ENCODE data around the gene TUSC2. TPM values are rescaled to one million over a fixed set of nuclear protein-coding genes. Genes with fewer than 3 reads are reported as not detected.

TUSC2 gene
- total and polyA plus RNA-seq, 7 experiments from 2014 or later = 16.8 to 45.5 (median 21.8) TPM

DNA sequence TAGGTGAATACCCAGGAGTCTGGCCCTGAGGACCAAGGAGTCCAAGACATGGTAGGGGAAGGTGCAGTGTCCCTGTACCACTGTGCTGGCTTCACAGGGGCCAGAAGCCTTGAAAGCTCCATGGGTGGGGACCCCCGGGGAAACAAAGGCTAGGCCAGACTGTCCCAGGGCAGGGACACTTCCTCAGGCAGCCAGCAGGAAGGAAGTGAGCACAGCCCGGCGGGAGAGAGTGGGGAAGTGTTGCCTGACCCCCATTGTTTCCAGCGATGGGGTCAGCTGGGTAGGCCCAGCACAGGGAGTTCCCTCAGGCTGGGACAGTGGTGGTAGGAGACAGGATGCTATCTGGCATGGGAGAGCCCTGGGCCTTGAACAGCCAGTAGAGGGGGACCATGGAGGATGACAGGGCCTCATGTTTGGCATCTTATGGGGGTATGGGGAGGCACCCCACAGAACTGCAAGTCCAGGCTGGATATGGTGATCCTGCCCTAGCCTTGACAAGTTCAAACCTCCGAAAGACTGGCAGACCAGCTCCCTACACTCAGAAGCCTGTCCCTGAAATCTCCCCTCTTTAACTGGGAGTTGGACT lies 4.3 kb downstream of the TUSC2 start:
- Mint-ChIP-seq H3K27ac (peak overlapping the region in 5 of 9 donors; percentile 34 to 78 (median 51)), H3K4me1 (peaks cover 17 to 53% (median 45%) of the 10 kb centered on the region in 7 donors), H3K27me3 (no peaks in the 10 kb centered on the region), H3K4me3 (peak overlapping the region in 1 of 10 donors; percentile 40), H3K9me3 (no peaks in the 10 kb centered on the region), H3K36me3 (peaks cover 0 to 4% (median 0%) of the 10 kb centered on the region in 5 donors)
- peaks cover 21 to 23% of the 10 kb centered on the region in 2 donors for H3K4me1 ChIP-seq (ENCODE audit: control insufficient read depth in 2 of 2, insufficient read depth in 2 of 2, low read length in 2 of 2)
- ChIA-PET POLR2A (interaction anchor here (0.6 to 34.0 kb wide), 6 partner anchors 11 to 383 kb away, joined by 3 to 656 read pairs (median 18); partner anchors contain the start of genes CYB561D2, HYAL3, NAA80 and NPRL2), CTCF (interaction anchor here (0.6 to 2.7 kb wide), 8 partner anchors 10 to 232 kb away, joined by 3 to 13 read pairs (median 4); partner anchors contain the start of genes HYAL3 and NAA80)
- intact Hi-C loops (cut with micrococcal nuclease) = loop anchor here (1.0 to 2.0 kb wide), 2 partner anchors 49 to 97 kb away; no protein-coding TSS in a partner anchor
- no peak overlapping the region for H3K4me3 ChIP-seq (ENCODE audit: low read length)
- no peak overlapping the region for H3K27ac ChIP-seq (ENCODE audit: low read depth, low read length)
- H3K36me3 ChIP-seq (ENCODE audit: control insufficient read depth in 2 of 3, insufficient read depth in 3 of 3, low read length in 3 of 3) = peaks cover 0 to 18% (median 0%) of the 10 kb centered on the region in 3 experiments
- H3K9me3 ChIP-seq (ENCODE audit: control insufficient read depth in 2 of 3, low read length in 3 of 3) = no peaks in the 10 kb centered on the region
- DNase-seq (no peak), ATAC-seq (no peak)
- no peaks in the 10 kb centered on the region for H3K27me3 ChIP-seq (ENCODE audit: control insufficient read depth in 2 of 2, insufficient read depth in 2 of 2, low read length in 2 of 2)

DNA sequence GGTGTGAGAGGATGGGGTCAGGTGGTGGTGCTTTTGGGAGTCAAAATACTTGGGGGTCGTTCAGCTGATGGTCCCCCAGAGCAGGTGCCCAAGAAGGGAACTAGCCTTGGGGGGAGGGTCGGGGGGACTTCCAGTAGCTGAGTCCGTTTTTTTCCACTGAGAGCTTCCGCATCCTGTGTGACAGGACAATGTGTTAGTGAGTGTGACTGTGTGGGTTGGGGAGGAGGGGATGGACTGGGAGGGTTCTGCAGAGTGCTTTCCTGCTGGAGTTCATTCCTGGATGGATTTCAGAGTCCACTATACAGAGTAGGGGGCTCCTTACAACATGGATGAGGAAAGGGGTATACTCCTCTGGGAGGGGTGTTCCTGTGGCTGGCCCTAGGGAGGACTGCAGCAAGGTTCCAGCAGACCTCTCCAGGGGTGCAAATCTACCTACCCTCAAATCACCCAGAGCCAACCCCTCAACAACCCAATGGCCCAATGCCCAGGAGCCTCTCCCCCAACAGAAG lies 4.9 kb downstream of the TUSC2 start:
- POLR2A ChIA-PET = interaction anchor here (1.3 to 34.0 kb wide), 3 partner anchors 12 to 33 kb away, joined by 3 to 656 read pairs (median 27); partner anchors contain the start of genes CYB561D2, NPRL2, TMEM115 and ZMYND10
- ATAC-seq (no peak), DNase-seq (no peak)
- Histone ChIP-seq H3K36me3 (ENCODE audit: control insufficient read depth in 2 of 3, insufficient read depth in 3 of 3, low read length in 3 of 3) (peaks cover 0 to 18% (median 0%) of the 10 kb centered on the region in 3 experiments), H3K4me3 (ENCODE audit: low read length) (no peak overlapping the region), H3K27me3 (ENCODE audit: control insufficient read depth in 2 of 2, insufficient read depth in 2 of 2, low read length in 2 of 2) (no peaks in the 10 kb centered on the region), H3K27ac (ENCODE audit: low read depth, low read length) (no peak overlapping the region), H3K4me1 (ENCODE audit: control insufficient read depth in 2 of 2, insufficient read depth in 2 of 2, low read length in 2 of 2) (peaks cover 16 to 23% of the 10 kb centered on the region in 2 donors), H3K9me3 (ENCODE audit: control insufficient read depth in 2 of 3, low read length in 3 of 3) (no peaks in the 10 kb centered on the region)
- H3K27ac Mint-ChIP-seq = peak overlapping the region in 8 of 9 donors; percentile 12 to 81 (median 52)
- H3K27me3 Mint-ChIP-seq = no peaks in the 10 kb centered on the region
- peaks cover 17 to 52% (median 43%) of the 10 kb centered on the region in 7 donors for H3K4me1 Mint-ChIP-seq
- CTCF ChIA-PET = interaction anchor here (0.6 to 2.7 kb wide), 5 partner anchors 14 to 231 kb away, joined by 3 to 13 read pairs (median 3); partner anchors contain the start of genes HYAL3, IFRD2 and NAA80
- peak overlapping the region in 6 of 10 donors; percentile 15 to 48 (median 31) for H3K4me3 Mint-ChIP-seq
- H3K9me3 Mint-ChIP-seq = no peaks in the 10 kb centered on the region
- intact Hi-C loops (cut with micrococcal nuclease) = no loop called here
- peaks cover 0 to 4% (median 0%) of the 10 kb centered on the region in 5 donors for H3K36me3 Mint-ChIP-seq

DNA sequence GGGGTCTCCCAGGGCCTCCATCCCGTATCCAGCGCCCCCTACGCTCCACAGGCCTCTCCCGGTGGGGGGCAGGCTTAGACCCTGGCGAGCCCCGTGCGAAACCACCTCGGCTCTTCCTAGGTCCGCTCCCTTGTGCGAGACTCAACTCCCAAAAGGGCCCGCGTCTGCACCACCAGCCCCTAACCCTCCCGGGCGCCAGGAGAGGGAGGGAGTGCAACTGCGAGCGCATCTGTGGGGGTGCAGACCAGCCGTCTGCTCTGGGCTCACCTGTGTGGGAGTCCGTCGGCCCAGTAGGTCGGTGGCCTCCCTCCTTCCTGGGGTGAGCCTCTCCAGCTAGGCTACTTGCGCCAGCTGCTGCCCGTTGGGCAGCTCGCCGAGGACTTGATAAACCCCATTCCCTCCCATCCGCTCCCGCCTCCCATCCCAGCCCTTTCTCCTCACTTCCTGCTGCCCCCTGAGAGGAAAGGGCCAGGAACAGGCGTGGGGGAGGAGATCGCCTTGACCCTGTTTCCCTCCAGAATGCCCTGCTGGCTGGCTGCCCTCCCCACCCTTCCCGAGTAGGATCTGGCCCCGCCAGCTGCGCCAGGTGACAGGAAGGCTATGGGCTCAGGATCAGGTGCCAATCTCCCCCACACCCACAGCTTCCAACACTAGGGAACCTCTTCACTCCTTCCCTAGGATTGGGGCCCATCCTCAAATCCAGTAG lies 5.5 kb downstream of the TUSC2 start, which contains the start of gene HYAL2:
Gene HYAL2 (minus strand): TSS at position 360 of the 706 bp plus-strand sequence. CDS start 2,256 bp downstream, outside the sequence.
- ATAC-seq (no peak), DNase-seq (no peak)
- Mint-ChIP-seq H3K27me3 (no peaks in the 10 kb centered on the region), H3K36me3 (peaks cover 0 to 4% (median 0%) of the 10 kb centered on the region in 5 donors), H3K4me1 (peaks cover 17 to 49% (median 39%) of the 10 kb centered on the region in 7 donors), H3K27ac (peak within 1 kb of the TSS; percentile 40 to 96 (median 93)), H3K4me3 (peak within 1 kb of the TSS; percentile 74 to 90 (median 82)), H3K9me3 (no peaks in the 10 kb centered on the region)
- intact Hi-C loops (cut with micrococcal nuclease) = no loop called here
- Histone ChIP-seq H3K36me3 (ENCODE audit: control insufficient read depth in 2 of 3, insufficient read depth in 3 of 3, low read length in 3 of 3) (peaks cover 0 to 14% (median 0%) of the 10 kb centered on the region in 3 experiments), H3K27me3 (ENCODE audit: control insufficient read depth in 2 of 2, insufficient read depth in 2 of 2, low read length in 2 of 2) (no peaks in the 10 kb centered on the region), H3K27ac (ENCODE audit: low read depth, low read length) (peak within 1 kb of the TSS; percentile 95), H3K4me3 (ENCODE audit: low read length) (peak within 1 kb of the TSS; percentile 97), H3K4me1 (ENCODE audit: control insufficient read depth in 2 of 2, insufficient read depth in 2 of 2, low read length in 2 of 2) (peaks cover 15 to 23% of the 10 kb centered on the region in 2 donors), H3K9me3 (ENCODE audit: control insufficient read depth in 2 of 3, low read length in 3 of 3) (no peaks in the 10 kb centered on the region)
- ChIA-PET POLR2A (interaction anchor here (1.3 to 34.0 kb wide), 3 partner anchors 14 to 34 kb away, joined by 5 to 656 read pairs (median 27); partner anchors contain the start of genes CYB561D2, NPRL2, RASSF1 and TMEM115), CTCF (interaction anchor here (0.6 to 2.7 kb wide), 4 partner anchors 14 to 30 kb away, joined by 3 to 13 read pairs (median 3); partner anchors contain the start of genes HYAL3, IFRD2 and NAA80)

DNA sequence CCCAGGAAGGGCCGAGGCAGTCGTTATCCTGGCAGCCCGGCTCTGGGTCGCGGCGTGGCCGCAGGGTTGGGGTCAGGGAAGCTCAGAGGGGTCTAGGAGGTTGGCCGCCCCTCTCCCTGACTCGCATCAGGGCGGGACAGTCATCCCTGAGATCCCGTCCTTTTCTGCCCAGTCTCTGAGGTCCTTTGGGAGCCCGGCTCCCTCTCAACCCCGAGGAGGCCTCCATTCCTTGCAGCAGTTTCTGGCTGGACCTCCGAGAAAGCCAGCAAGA lies 6.0 kb downstream of the TUSC2 start:
- H3K4me3 Mint-ChIP-seq = peak overlapping the region in 7 of 10 donors; percentile 35 to 90 (median 81)
- H3K27ac Mint-ChIP-seq = peak overlapping the region in 2 of 9 donors; percentile 91 to 93
- POLR2A ChIA-PET = interaction anchor here (1.3 to 34.0 kb wide), 4 partner anchors 15 to 34 kb away, joined by 5 to 656 read pairs (median 20); partner anchors contain the start of genes CYB561D2, HYAL3, NAA80 and NPRL2

DNA sequence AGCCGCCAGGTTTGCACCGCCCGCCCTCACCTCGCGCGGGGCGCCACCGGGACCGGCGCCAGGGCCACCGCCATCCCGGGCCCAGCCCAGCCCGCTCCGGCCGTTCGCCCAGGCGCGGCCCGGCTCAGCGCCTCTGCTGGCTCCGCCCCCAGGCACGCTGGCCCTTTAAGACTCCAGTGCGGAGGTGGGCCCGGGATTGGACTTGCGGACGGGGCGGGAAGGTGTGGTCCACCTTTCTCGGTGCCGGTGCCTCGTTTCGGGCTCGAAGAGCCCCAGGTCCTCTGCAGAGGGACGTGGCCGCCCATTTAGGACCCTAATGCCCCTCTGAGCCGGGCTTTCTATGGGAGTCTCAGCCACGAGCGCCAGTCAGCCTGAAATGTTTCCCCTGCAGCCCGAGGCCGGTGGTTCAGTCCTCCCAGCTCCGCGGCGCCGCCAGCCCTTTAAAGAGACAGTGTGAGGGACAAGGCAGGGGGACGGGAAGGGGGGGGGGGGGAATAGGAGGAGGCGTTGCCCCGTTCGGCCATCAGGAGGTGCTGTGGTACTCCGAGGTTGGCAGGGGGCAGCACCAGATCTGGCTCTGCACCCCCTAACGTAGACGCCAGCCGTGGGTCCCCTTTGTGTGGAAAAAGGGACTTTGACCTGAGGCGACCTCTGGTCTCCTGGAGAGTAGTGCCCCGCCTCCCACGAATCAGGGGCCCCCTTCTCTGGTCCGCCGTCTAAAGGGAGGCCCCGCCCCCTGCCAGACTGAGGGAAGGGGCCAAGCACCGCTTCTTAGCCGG lies 6.5 kb downstream of the TUSC2 start:
- no peaks in the 10 kb centered on the region for H3K9me3 ChIP-seq (ENCODE audit: control insufficient read depth in 2 of 3, low read length in 3 of 3)
- Mint-ChIP-seq H3K9me3 (no peaks in the 10 kb centered on the region), H3K4me1 (peaks cover 21 to 45% (median 36%) of the 10 kb centered on the region in 7 donors), H3K27ac (peak overlapping the region; percentile 40 to 96 (median 93)), H3K27me3 (no peaks in the 10 kb centered on the region), H3K4me3 (peak overlapping the region; percentile 74 to 90 (median 82)), H3K36me3 (peaks cover 0 to 7% (median 0%) of the 10 kb centered on the region in 5 donors)
- ATAC-seq (peak; percentile 83), DNase-seq (peak; percentile 67 to 90 (median 83))
- CTCF ChIA-PET = interaction anchor here (0.7 to 1.2 kb wide), 3 partner anchors 16 to 43 kb away, joined by 3 to 4 read pairs (median 3); partner anchors contain the start of genes HYAL3 and NAA80
- no peaks in the 10 kb centered on the region for H3K27me3 ChIP-seq (ENCODE audit: control insufficient read depth in 2 of 2, insufficient read depth in 2 of 2, low read length in 2 of 2)
- peak overlapping the region; percentile 95 for H3K27ac ChIP-seq (ENCODE audit: low read depth, low read length)
- H3K4me1 ChIP-seq (ENCODE audit: control insufficient read depth in 2 of 2, insufficient read depth in 2 of 2, low read length in 2 of 2) = peaks cover 12 to 21% of the 10 kb centered on the region in 2 donors
- peaks cover 0 to 14% (median 0%) of the 10 kb centered on the region in 3 experiments for H3K36me3 ChIP-seq (ENCODE audit: control insufficient read depth in 2 of 3, insufficient read depth in 3 of 3, low read length in 3 of 3)
- peak overlapping the region; percentile 97 for H3K4me3 ChIP-seq (ENCODE audit: low read length)
- POLR2A ChIA-PET = interaction anchor here (1.3 to 34.0 kb wide), 4 partner anchors 15 to 35 kb away, joined by 5 to 656 read pairs (median 20); partner anchors contain the start of genes CYB561D2, HYAL3, NAA80 and NPRL2
- intact Hi-C loops (cut with micrococcal nuclease) = loop anchor here (1.0 to 2.0 kb wide), 10 partner anchors 15 to 648 kb away; partner anchors contain the start of genes HYAL3 (in 2 of the 2), NAA80 (in 2 of the 2), CYB561D2 (in 1 of the 2) and IFRD2 (in 1 of the 2)

More for the DNA sequence above, 6.0 kb downstream of the TUSC2 start:
- H3K4me1 Mint-ChIP-seq = peaks cover 17 to 45% (median 35%) of the 10 kb centered on the region in 7 donors
- DNase-seq = no peak
- CTCF ChIA-PET = interaction anchor here (1.2 kb wide), 1 partner anchor 43 kb away, joined by 4 read pairs; no protein-coding TSS in a partner anchor
- intact Hi-C loops (cut with micrococcal nuclease) = no loop called here
- peaks cover 0 to 14% (median 0%) of the 10 kb centered on the region in 3 experiments for H3K36me3 ChIP-seq (ENCODE audit: control insufficient read depth in 2 of 3, insufficient read depth in 3 of 3, low read length in 3 of 3)
- no peaks in the 10 kb centered on the region for H3K27me3 ChIP-seq (ENCODE audit: control insufficient read depth in 2 of 2, insufficient read depth in 2 of 2, low read length in 2 of 2)
- peaks cover 11 to 23% of the 10 kb centered on the region in 2 donors for H3K4me1 ChIP-seq (ENCODE audit: control insufficient read depth in 2 of 2, insufficient read depth in 2 of 2, low read length in 2 of 2)
- ATAC-seq = no peak
- H3K36me3 Mint-ChIP-seq = peaks cover 0 to 4% (median 0%) of the 10 kb centered on the region in 5 donors
- H3K4me3 ChIP-seq (ENCODE audit: low read length) = peak overlapping the region; percentile 97
- H3K9me3 Mint-ChIP-seq = no peaks in the 10 kb centered on the region
- no peaks in the 10 kb centered on the region for H3K27me3 Mint-ChIP-seq
- H3K27ac ChIP-seq (ENCODE audit: low read depth, low read length) = peak overlapping the region; percentile 95
- H3K9me3 ChIP-seq (ENCODE audit: control insufficient read depth in 2 of 3, low read length in 3 of 3) = no peaks in the 10 kb centered on the region

All from naive thymus-derived CD4-positive, alpha-beta T cell (primary cell).